ENCODE results near the gene CITED2. TPM values are rescaled to one million over a fixed set of nuclear protein-coding genes. Genes with fewer than 3 reads are reported as not detected.

The CITED2 gene
- total and polyA plus RNA-seq, 2 of the 8 experiments (the other 6 are each of a cell fraction or from before 2014, with no cell fraction given), result 89.1 to 115 TPM

DNA sequence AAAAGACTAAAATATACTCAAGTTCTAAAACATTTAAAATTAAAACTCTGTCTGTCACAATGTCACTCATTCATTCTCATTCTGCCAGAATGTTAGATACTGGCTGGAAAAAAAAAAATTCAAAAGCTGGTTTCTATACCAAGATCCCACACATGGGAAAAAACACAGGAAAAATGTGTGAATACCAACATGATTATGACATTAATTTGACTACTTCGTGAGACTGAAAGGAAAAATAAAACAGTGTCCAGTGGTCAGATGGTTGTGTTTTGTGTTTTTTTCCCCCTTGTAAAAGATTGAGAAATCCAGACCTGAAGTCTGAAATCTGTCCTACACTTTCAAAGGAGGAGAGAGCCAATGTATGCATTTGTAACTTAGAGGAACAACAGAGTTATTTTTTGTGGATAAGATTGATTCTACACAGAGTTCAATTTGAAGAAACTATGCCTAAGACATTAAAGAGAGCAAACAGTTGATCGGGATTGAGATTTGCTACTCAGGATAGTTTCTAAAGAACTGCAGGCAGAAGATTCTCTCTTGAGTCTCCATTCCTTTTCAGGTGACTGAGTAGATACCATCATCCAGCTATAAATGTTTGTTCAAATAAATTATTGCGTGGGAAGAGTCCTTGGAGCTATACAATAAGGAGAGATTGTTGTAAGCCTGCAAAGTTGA is 43.5 kb downstream of the CITED2 start:
- no peaks in the 10 kb centered on the region for H3K79me2 ChIP-seq (ENCODE audit: control insufficient read depth in 1 of 2, insufficient read depth in 2 of 2, low read length in 2 of 2)
- no peak for DNase-seq (ENCODE audit: low read depth in 1 of 2, low spot score in 2 of 2)
- no peak overlapping the region for H4K8ac ChIP-seq (ENCODE audit: extremely low read depth, insufficient read depth, low read length)
- H3K9me3 ChIP-seq (ENCODE audit: insufficient read depth in 2 of 2, low read depth in 1 of 2, low read length in 1 of 2), result no peaks in the 10 kb centered on the region
- no peak overlapping the region for H3K4me2 ChIP-seq (ENCODE audit: insufficient read depth in 1 of 2, low read depth in 2 of 2, low read length in 2 of 2)
- no peak overlapping the region for H2BK5ac ChIP-seq (ENCODE audit: low read depth, low read length)
- H3K4me1 ChIP-seq (replicated peaks in 1 of 4; ENCODE audit: control insufficient read depth in 3 of 4, insufficient read depth in 4 of 4, low read length in 3 of 4), result no peaks in the 10 kb centered on the region
- H2AK5ac ChIP-seq (ENCODE audit: low read depth, low read length), result no peak overlapping the region
- H4K91ac ChIP-seq (replicated peaks; ENCODE audit: insufficient read length, low read length), result no peak overlapping the region
- H2BK15ac ChIP-seq (ENCODE audit: low read length), result no peak overlapping the region
- POLR2A ChIA-PET (ENCODE audit: partially characterized antibody), result no interaction called here
- no peak overlapping the region for H2BK12ac ChIP-seq (ENCODE audit: low read depth, low read length)
- CTCF ChIA-PET (ENCODE audit: partially characterized antibody), result interaction anchor here (0.6 to 2.3 kb wide), 9 partner anchors 12 to 896 kb away, joined by 3 to 7 read pairs (median 4); no protein-coding TSS in a partner anchor
- no peak overlapping the region for H3K18ac ChIP-seq (ENCODE audit: extremely low read depth, low read length)
- H3K23me2 ChIP-seq (ENCODE audit: low read depth, low read length), result no peaks in the 10 kb centered on the region
- no peak overlapping the region for H3K27ac ChIP-seq (ENCODE audit: low read depth, low read length)
- H3K9ac ChIP-seq (replicated peaks in 1 of 4; ENCODE audit: extremely low read depth in 1 of 4, low read depth in 3 of 4, low read length in 3 of 4), result no peak overlapping the region
- no peaks in the 10 kb centered on the region for H3K36me3 ChIP-seq (ENCODE audit: control insufficient read depth in 2 of 4, insufficient read depth in 4 of 4, low read length in 3 of 4)
- no peak for FAIRE-seq
- H3K14ac ChIP-seq (ENCODE audit: insufficient read length), result no peak overlapping the region
- H3K23ac ChIP-seq (ENCODE audit: insufficient read length), result no peak overlapping the region
- H3K56ac ChIP-seq (replicated peaks; ENCODE audit: insufficient read length, low read depth, low read length), result no peak overlapping the region
- TF ChIP-seq CREB1 (IDR thresholded peaks at IDR 0.05) (no peak), GTF2F1 (IDR thresholded peaks at IDR 0.05; ENCODE audit: borderline replicate concordance, low read depth, low read length) (no peak), CBX5 (IDR thresholded peaks at IDR 0.05; ENCODE audit: low read depth, low read length) (no peak), SIRT6 (IDR thresholded peaks at IDR 0.05; ENCODE audit: low read length) (no peak), TAF1 (IDR thresholded peaks at IDR 0.05; ENCODE audit: low read depth, low read length) (no peak), POU5F1 (IDR thresholded peaks at IDR 0.05; ENCODE audit: low read depth, low read length) (no peak)
- TF ChIP-seq, protein P1, sequence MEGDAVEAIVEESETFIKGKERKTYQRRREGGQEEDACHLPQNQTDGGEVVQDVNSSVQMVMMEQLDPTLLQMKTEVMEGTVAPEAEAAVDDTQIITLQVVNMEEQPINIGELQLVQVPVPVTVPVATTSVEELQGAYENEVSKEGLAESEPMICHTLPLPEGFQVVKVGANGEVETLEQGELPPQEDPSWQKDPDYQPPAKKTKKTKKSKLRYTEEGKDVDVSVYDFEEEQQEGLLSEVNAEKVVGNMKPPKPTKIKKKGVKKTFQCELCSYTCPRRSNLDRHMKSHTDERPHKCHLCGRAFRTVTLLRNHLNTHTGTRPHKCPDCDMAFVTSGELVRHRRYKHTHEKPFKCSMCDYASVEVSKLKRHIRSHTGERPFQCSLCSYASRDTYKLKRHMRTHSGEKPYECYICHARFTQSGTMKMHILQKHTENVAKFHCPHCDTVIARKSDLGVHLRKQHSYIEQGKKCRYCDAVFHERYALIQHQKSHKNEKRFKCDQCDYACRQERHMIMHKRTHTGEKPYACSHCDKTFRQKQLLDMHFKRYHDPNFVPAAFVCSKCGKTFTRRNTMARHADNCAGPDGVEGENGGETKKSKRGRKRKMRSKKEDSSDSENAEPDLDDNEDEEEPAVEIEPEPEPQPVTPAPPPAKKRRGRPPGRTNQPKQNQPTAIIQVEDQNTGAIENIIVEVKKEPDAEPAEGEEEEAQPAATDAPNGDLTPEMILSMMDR (IDR thresholded peaks at IDR 0.05; ENCODE audit: control extremely low read depth in 1 of 3, insufficient read depth in 1 of 3, low read depth in 1 of 3, low read length in 3 of 3), result no peak
- no peak overlapping the region for H2AFZ ChIP-seq (ENCODE audit: low read length)
- H2BK20ac ChIP-seq (ENCODE audit: low read length), result no peak overlapping the region
- H3K4ac ChIP-seq (replicated peaks; ENCODE audit: insufficient read length, low read depth, low read length), result no peak overlapping the region
- no peaks in the 10 kb centered on the region for H4K20me1 ChIP-seq (replicated peaks in 1 of 2; ENCODE audit: control insufficient read depth in 1 of 2, insufficient read depth in 2 of 2, low read length in 2 of 2)
- 87% methylated on average over 3 of the region's 3 CpGs; no CpG with 5 or more reads in 1 of the 2 experiments for WGBS, 2 experiments (ENCODE audit: extremely low coverage in 1 of 2, insufficient coverage in 1 of 2, insufficient read length in 1 of 2, insufficient replicate concordance in 2 of 2, low coverage in 1 of 2, low lambda C conversion rate in 2 of 2, missing lambda C conversion rate in 1 of 2)
- H3K79me1 ChIP-seq (ENCODE audit: low read depth, low read length), result no peaks in the 10 kb centered on the region
- H2BK120ac ChIP-seq (replicated peaks; ENCODE audit: low read depth, low read length), result no peak overlapping the region
- no peak overlapping the region for H4K5ac ChIP-seq (ENCODE audit: insufficient read length, low read depth, low read length)
- H3K4me3 ChIP-seq (ENCODE audit: extremely low read depth in 1 of 4, insufficient read depth in 2 of 4, low read depth in 3 of 4, low read length in 4 of 4), result no peak overlapping the region
- H3K27me3 ChIP-seq (replicated peaks in 1 of 4; ENCODE audit: control insufficient read depth in 3 of 4, extremely low read depth in 1 of 4, insufficient read depth in 3 of 4, low read length in 3 of 4), result no peaks in the 10 kb centered on the region
